ENCODE measurements around the gene LMBRD1. TPM values are rescaled to one million over a fixed set of nuclear protein-coding genes. Genes with fewer than 3 reads are reported as not detected.
A peak's percentile ranks its signal among the peaks of the same experiment; 100 is the strongest.

LMBRD1 gene
- total RNA-seq (2021; fragmentation: NEBNext Ultra II Directional; extraction: Animal tissue kit (Norgen Biotek cat#: 25700)): 15.1 and 16.8 TPM in 2 replicates
- 4.8 and 9.1 TPM in 2 replicates for polyA plus RNA-seq (2011; rRNA removed)
- polyA plus RNA-seq (2011; cell fraction: cytosol; rRNA removed): 10.8 TPM
- 3.3 TPM for polyA plus RNA-seq (2011; cell fraction: nucleus; rRNA removed)
- 5.6 to 11.0 TPM (median 8.9 TPM) in 4 replicates for polyA plus RNA-seq (2012, experiment 1 of 2)
- polyA plus RNA-seq (2012, experiment 2 of 2): 1.5 TPM
- 28.6 TPM for polyA plus RNA-seq (2013, experiment 1 of 2)
- polyA plus RNA-seq (2013, experiment 2 of 2): 28.5 TPM
- 6.7 and 9.9 TPM in 2 replicates for polyA minus RNA-seq (2011; rRNA and poly(A)+ RNA removed)
- polyA minus RNA-seq (2011; cell fraction: cytosol; rRNA and poly(A)+ RNA removed): 4.8 TPM
- 19.2 TPM for polyA minus RNA-seq (2011; cell fraction: nucleus; rRNA and poly(A)+ RNA removed)
- long read RNA-seq, experiment 1, transcript LMBRD1-202 (16 exons, 2,264 nt): major isoform, 14 of 25 reads
- long read RNA-seq, experiment 1, partial matches to known transcripts: 7 of 25 reads
- long read RNA-seq, experiment 1, other reads (novel, unspliced or antisense): 3 of 25 reads
- long read RNA-seq, experiment 2, transcript LMBRD1-202 (16 exons, 2,264 nt): major isoform, 53 of 55 reads
- long read RNA-seq, experiment 2, partial matches to known transcripts: 0 of 55 reads
- long read RNA-seq, experiment 2, other reads (novel, unspliced or antisense): 2 of 55 reads

GRCh38 chr6:69796642-69797390, at the start of gene LMBRD1:
TSS of gene LMBRD1 (minus strand) at chr6:69797010. CDS start at chr6:69796881, 129 bp downstream.
- peak within 1 kb of the TSS; percentile 70; the same call in 1 of the 2 replicates for H2AFZ ChIP-seq (ENCODE audit: low read length)
- WGBS, 2 experiments (ENCODE audit: extremely low coverage in 1 of 2, insufficient coverage in 1 of 2, insufficient read length in 1 of 2, insufficient replicate concordance in 2 of 2, low coverage in 1 of 2, low lambda C conversion rate in 2 of 2, missing lambda C conversion rate in 1 of 2): 8% methylated on average over 15 of the region's 39 CpGs; no CpG with 5 or more reads in 1 of the 2 experiments
- FAIRE-seq (peak; percentile 45), DNase-seq (ENCODE audit: low read depth in 1 of 2, low spot score in 2 of 2) (peak; percentile 98 to 100)
- POLR2A ChIA-PET (ENCODE audit: partially characterized antibody): interaction anchor here (0.9 to 1.3 kb wide), 5 partner anchors 12 to 62 kb away, joined by 3 to 4 read pairs (median 3); no protein-coding TSS in a partner anchor
- H3K9ac ChIP-seq (replicated peaks in 1 of 4; ENCODE audit: extremely low read depth in 1 of 4, low read depth in 3 of 4, low read length in 3 of 4): peak within 1 kb of the TSS; percentile 82 to 98 (median 87)
- 0 out of 2 replicates have a peak, but pooled peaks cover 2% of the 10 kb centered on the region for H3K23me2 ChIP-seq (ENCODE audit: low read depth, low read length)
- H3K79me2 ChIP-seq (ENCODE audit: control insufficient read depth in 1 of 2, insufficient read depth in 2 of 2, low read length in 2 of 2): peaks cover 0 to 41% of the 10 kb centered on the region in 2 experiments; a peak in 3 of 4 replicates
- H3K23ac ChIP-seq (ENCODE audit: insufficient read length): no peak within 1 kb of the TSS
- no peak within 1 kb of the TSS for H3K14ac ChIP-seq (ENCODE audit: insufficient read length)
- peak within 1 kb of the TSS; percentile 83 to 98 (median 90) for H3K4me3 ChIP-seq (ENCODE audit: extremely low read depth in 1 of 4, insufficient read depth in 2 of 4, low read depth in 3 of 4, low read length in 4 of 4)
- 0 out of 2 replicates have a peak within 1 kb of the TSS, but pooled peaks have one; percentile 31 for H2BK15ac ChIP-seq (ENCODE audit: low read length)
- H2BK20ac ChIP-seq (ENCODE audit: low read length): no peak within 1 kb of the TSS
- no peaks in the 10 kb centered on the region for H3K36me3 ChIP-seq (ENCODE audit: control insufficient read depth in 2 of 4, insufficient read depth in 4 of 4, low read length in 3 of 4)
- peak within 1 kb of the TSS; percentile 66 to 91 for H3K4me2 ChIP-seq (ENCODE audit: insufficient read depth in 1 of 2, low read depth in 2 of 2, low read length in 2 of 2)
- no peak within 1 kb of the TSS for H3K56ac ChIP-seq (replicated peaks; ENCODE audit: insufficient read length, low read depth, low read length)
- no peak within 1 kb of the TSS for H2AK5ac ChIP-seq (ENCODE audit: low read depth, low read length)
- H2BK12ac ChIP-seq (ENCODE audit: low read depth, low read length): peak within 1 kb of the TSS; percentile 45; the same call in 1 of the 2 replicates
- no peak within 1 kb of the TSS for H3K4ac ChIP-seq (replicated peaks; ENCODE audit: insufficient read length, low read depth, low read length)
- H4K8ac ChIP-seq (ENCODE audit: extremely low read depth, insufficient read depth, low read length): peak within 1 kb of the TSS; percentile 92
- peaks cover under 1% of the 10 kb centered on the region; the same call in 1 of the 2 replicates for H3K79me1 ChIP-seq (ENCODE audit: low read depth, low read length)
- H3K4me1 ChIP-seq (replicated peaks in 1 of 4; ENCODE audit: control insufficient read depth in 3 of 4, insufficient read depth in 4 of 4, low read length in 3 of 4): peaks cover 0 to 5% (median 2%) of the 10 kb centered on the region in 4 experiments; a peak in 3 of 7 replicates
- CTCF ChIA-PET (ENCODE audit: partially characterized antibody): interaction anchor here (0.6 to 2.0 kb wide), 17 partner anchors 8 to 312 kb away, joined by 3 to 8 read pairs (median 3); no protein-coding TSS in a partner anchor
- H4K91ac ChIP-seq (replicated peaks; ENCODE audit: insufficient read length, low read length): no peak within 1 kb of the TSS
- peak within 1 kb of the TSS; percentile 89 for H3K27ac ChIP-seq (ENCODE audit: low read depth, low read length)
- H4K5ac ChIP-seq (ENCODE audit: insufficient read length, low read depth, low read length): peak within 1 kb of the TSS; percentile 12
- peaks cover 0 to 2% of the 10 kb centered on the region in 2 experiments for H4K20me1 ChIP-seq (replicated peaks in 1 of 2; ENCODE audit: control insufficient read depth in 1 of 2, insufficient read depth in 2 of 2, low read length in 2 of 2)
- no peak within 1 kb of the TSS for H2BK120ac ChIP-seq (replicated peaks; ENCODE audit: low read depth, low read length)
- no peaks in the 10 kb centered on the region for H3K9me3 ChIP-seq (ENCODE audit: insufficient read depth in 2 of 2, low read depth in 1 of 2, low read length in 1 of 2)
- H3K18ac ChIP-seq (ENCODE audit: extremely low read depth, low read length): peak within 1 kb of the TSS; percentile 38; the same call in 1 of the 2 replicates
- peak within 1 kb of the TSS; percentile 89 for H2BK5ac ChIP-seq (ENCODE audit: low read depth, low read length)
- no peaks in the 10 kb centered on the region for H3K27me3 ChIP-seq (replicated peaks in 1 of 4; ENCODE audit: control insufficient read depth in 3 of 4, extremely low read depth in 1 of 4, insufficient read depth in 3 of 4, low read length in 3 of 4)
- peak in 1 of 2 experiments; percentile 26; a peak in 2 of 4 replicates for TF ChIP-seq RAD21 (IDR thresholded peaks at IDR 0.05 in 1 of 2, conservative IDR thresholded peaks at IDR 0.05 in 1 of 2; ENCODE audit: low read depth in 2 of 2, low read length in 2 of 2)
- no peak for TF ChIP-seq FOSL1 (IDR thresholded peaks at IDR 0.05; ENCODE audit: insufficient read depth, low read depth, low read length)
- TF ChIP-seq ATF2 (IDR thresholded peaks at IDR 0.05; ENCODE audit: low read length): peak; percentile 46; the same call in 1 of the 2 replicates
- no peak for TF ChIP-seq JUN (IDR thresholded peaks at IDR 0.05; ENCODE audit: low read depth, low read length)
- TF ChIP-seq MAFK (IDR thresholded peaks at IDR 0.05; ENCODE audit: low read depth, low read length): no peak
